NAMALWA (cell line): Measurements from ENCODE around the gene CNTN2.

Source experiments
- DNase-seq: peaks from one replicate; pipeline ENCODE4 v3.0.0-alpha.2; 2015; ENCODE audit warnings: low spot score

Gene CNTN2

GRCh38 chr1:205122489-205122882, 79.5 kb downstream of the CNTN2 start:
- DNase-seq, result no peak

- DNase-seq, result peak; percentile 64
Observed at GRCh38 chr1:205124726-205125125, 81.7 kb downstream of the CNTN2 start.

GRCh38 chr1:205127646-205128045, 84.6 kb downstream of the CNTN2 start:
- no peak for DNase-seq
